NT2/D1 (cell line): Measurements from ENCODE around the gene KIR3DL1.

Source experiments
- DNase-seq: peaks from one replicate; pipeline ENCODE4 v3.0.0-alpha.2; 2011; ENCODE audit warnings: low read depth, low spot score
- H3K27me3 ChIP-seq: 2 replicates; pipeline ENCODE4 v1.6.0; 2011; ENCODE audit warnings: mild to moderate bottlenecking; ENCODE audit not compliant: insufficient read length, insufficient read depth
- H3K36me3 ChIP-seq: 2 replicates; pipeline ENCODE4 v1.6.1; 2011; ENCODE audit warnings: mild to moderate bottlenecking, low read length, mixed read lengths; ENCODE audit not compliant: insufficient read depth, insufficient read length
- H3K4me1 ChIP-seq: 2 replicates; pipeline ENCODE4 v1.5.1; 2011; ENCODE audit not compliant: insufficient read depth, insufficient read length
- H3K4me3 ChIP-seq: 2 replicates; pipeline ENCODE4 v1.5.1; 2011; ENCODE audit warnings: low read depth; ENCODE audit not compliant: insufficient read length
- H3K9ac ChIP-seq: 2 replicates; pipeline ENCODE4 v1.6.0; 2011; ENCODE audit warnings: low read depth; ENCODE audit not compliant: insufficient read length
- H3K9me3 ChIP-seq: 2 replicates; pipeline ENCODE4 v1.5.1; 2011; ENCODE audit warnings: mild to moderate bottlenecking, low read length; ENCODE audit not compliant: insufficient read depth
- SUZ12 ChIP-seq: IDR thresholded peaks from 2 replicates; pipeline ENCODE4 v1.6.1; 2011; ENCODE audit not compliant: insufficient read length, insufficient read depth; ENCODE audit errors: extremely low read depth
- YY1 ChIP-seq: IDR thresholded peaks from 2 replicates; pipeline ENCODE4 v1.6.1; 2011; ENCODE audit not compliant: insufficient read length, insufficient read depth
- ZNF274 ChIP-seq: IDR thresholded peaks from 2 replicates; pipeline ENCODE4 v1.6.1; 2011; ENCODE audit warnings: mild to moderate bottlenecking, low read depth, low read length

KIR3DL1 gene

GRCh38 chr19:54873990-54874389 lies 57.7 kb downstream of the KIR3DL1 start, which contains the start of gene FCAR:
FCAR (plus strand) TSS chr19:54874235; CDS start chr19:54874290, 55 bp downstream.
- TF ChIP-seq YY1: no peak
- no peak for TF ChIP-seq SUZ12
- TF ChIP-seq ZNF274: no peak
- DNase-seq: no peak

GRCh38 chr19:54875506-54875905 lies 59.2 kb downstream of the KIR3DL1 start:
- Histone ChIP-seq H3K9me3 (no peaks in the 10 kb centered on the region), H3K4me3 (no peak overlapping the region), H3K9ac (no peak overlapping the region), H3K36me3 (no peaks in the 10 kb centered on the region), H3K27me3 (peaks cover 10% of the 10 kb centered on the region), H3K4me1 (no peaks in the 10 kb centered on the region)
- DNase-seq: no peak
- TF ChIP-seq ZNF274: no peak
- no peak for TF ChIP-seq SUZ12
- no peak for TF ChIP-seq YY1

More at GRCh38 chr19:54873990-54874389, 57.7 kb downstream of the KIR3DL1 start, which contains the start of gene FCAR:
- Histone ChIP-seq H3K4me1 (no peaks in the 10 kb centered on the region), H3K36me3 (no peaks in the 10 kb centered on the region), H3K27me3 (peaks cover 4% of the 10 kb centered on the region), H3K4me3 (no peak within 1 kb of the TSS), H3K9me3 (no peaks in the 10 kb centered on the region), H3K9ac (no peak within 1 kb of the TSS)

DNA sequence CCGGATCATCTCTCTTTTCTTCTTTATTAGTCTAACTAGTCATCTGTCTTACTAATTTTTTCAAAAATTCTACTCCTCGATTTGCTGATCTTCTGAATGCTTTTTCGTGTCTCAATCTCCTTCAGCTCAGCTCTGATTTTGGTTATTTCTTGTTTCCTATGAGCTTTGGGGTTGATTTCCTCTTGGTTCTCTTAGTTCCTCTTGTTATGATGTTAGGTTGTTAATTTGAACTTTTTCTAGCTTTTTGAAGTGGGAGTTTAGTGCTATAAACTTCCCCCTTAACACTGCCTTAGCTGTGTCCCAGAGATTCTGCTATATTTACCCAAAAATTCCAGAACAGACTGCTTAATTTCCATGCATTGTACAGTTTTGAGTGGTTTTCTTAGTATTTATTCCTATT lies 61.2 kb downstream of the KIR3DL1 start:
- no peaks in the 10 kb centered on the region for H3K9me3 ChIP-seq
- H3K4me1 ChIP-seq: peaks cover 4% of the 10 kb centered on the region
- no peak for TF ChIP-seq YY1
- no peak for TF ChIP-seq SUZ12
- TF ChIP-seq ZNF274: no peak
- DNase-seq: no peak
- H3K36me3 ChIP-seq: no peaks in the 10 kb centered on the region
- H3K27me3 ChIP-seq: peaks cover 17% of the 10 kb centered on the region
- no peak overlapping the region for H3K9ac ChIP-seq
- no peak overlapping the region for H3K4me3 ChIP-seq
